Lower lobe of right lung (tissue), 2 donors: ENCODE measurements around the gene RPRML. TPM values are rescaled to one million over a fixed set of nuclear protein-coding genes. Genes with fewer than 3 reads are reported as not detected.

Experiments
- ATAC-seq, 2 donors: fragments of 200-7000 bp; cut with Tn5 transposase; one replicate each; pipeline ENCODE4 v1.9.1; 2020 to 2022; ENCODE audit warnings: mild to moderate bottlenecking in 2 of 2, moderate library complexity in 2 of 2
- DNase-seq: peaks from one replicate; pipeline ENCODE4 v3.0.0-alpha.2; 2020
- H3K27ac ChIP-seq: fragments of 200-600 bp; one replicate; pipeline ENCODE4 v1.8.0; 2022
- H3K27me3 ChIP-seq: fragments of 200-600 bp; one replicate; pipeline ENCODE4 v1.8.0; 2022; ENCODE audit warnings: low read depth
- H3K36me3 ChIP-seq: fragments of 200-600 bp; one replicate; pipeline ENCODE4 v1.8.0; 2022; ENCODE audit warnings: mild to moderate bottlenecking
- H3K4me1 ChIP-seq: fragments of 200-600 bp; one replicate; pipeline ENCODE4 v1.8.0; 2022
- H3K4me3 ChIP-seq: fragments of 200-600 bp; one replicate; pipeline ENCODE4 v1.8.0; 2022; ENCODE audit warnings: mild to moderate bottlenecking
- H3K9me3 ChIP-seq: fragments of 200-600 bp; one replicate; pipeline ENCODE4 v1.8.0; 2022
- intact Hi-C: fragments of 100-400 bp; cut with DNase I; formaldehyde crosslinking; loops from one replicate; pipeline ENCODE4 v1.11.0; 2022
- total RNA-seq: library from RNA; stranded (reverse); fragmentation: NEBNext Ultra II Directional; extraction: Animal tissue kit (Norgen Biotek cat#: 25700); gene quantifications from one replicate; pipeline ENCODE4 v1.2.1, GENCODE V29; 2021
- TF ChIP-seq, protein P1 (sequence below): fragments of 200-600 bp; IDR thresholded peaks from one replicate; pipeline ENCODE4 v1.8.0; 2022; ENCODE audit warnings: antibody characterized with exemption, mild to moderate bottlenecking
- donor health status: DM: no; HTN: yes; CAD: no; lungs with severe emphysema.

The RPRML gene
- total RNA-seq, 1 donor from 2014 or later, result not detected

DNA sequence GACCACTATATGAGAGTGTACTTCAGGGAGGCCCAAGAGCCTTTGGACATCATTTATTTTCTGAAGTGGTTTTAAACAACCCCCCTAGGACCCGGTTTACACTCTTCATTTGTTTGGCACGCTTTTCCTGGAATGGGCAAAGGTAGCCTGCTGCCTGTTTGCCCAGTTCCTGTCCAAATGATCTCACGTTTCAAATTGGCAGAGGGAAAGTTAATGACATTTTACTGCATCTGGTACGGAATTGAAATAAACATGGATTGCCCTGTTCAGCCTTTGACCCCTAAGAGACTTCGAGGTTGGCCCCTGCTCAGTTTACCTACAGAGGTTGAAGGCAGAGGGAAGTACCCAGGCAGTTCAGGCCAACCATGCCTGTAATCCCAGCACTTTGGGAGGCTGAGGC lies 5.8 kb upstream of the RPRML start:
- Histone ChIP-seq H3K4me3 (no peak overlapping the region), H3K27ac (no peak overlapping the region), H3K9me3 (no peaks in the 10 kb centered on the region), H3K36me3 (no peaks in the 10 kb centered on the region), H3K27me3 (peaks cover 5% of the 10 kb centered on the region), H3K4me1 (no peaks in the 10 kb centered on the region)
- TF ChIP-seq, protein P1, sequence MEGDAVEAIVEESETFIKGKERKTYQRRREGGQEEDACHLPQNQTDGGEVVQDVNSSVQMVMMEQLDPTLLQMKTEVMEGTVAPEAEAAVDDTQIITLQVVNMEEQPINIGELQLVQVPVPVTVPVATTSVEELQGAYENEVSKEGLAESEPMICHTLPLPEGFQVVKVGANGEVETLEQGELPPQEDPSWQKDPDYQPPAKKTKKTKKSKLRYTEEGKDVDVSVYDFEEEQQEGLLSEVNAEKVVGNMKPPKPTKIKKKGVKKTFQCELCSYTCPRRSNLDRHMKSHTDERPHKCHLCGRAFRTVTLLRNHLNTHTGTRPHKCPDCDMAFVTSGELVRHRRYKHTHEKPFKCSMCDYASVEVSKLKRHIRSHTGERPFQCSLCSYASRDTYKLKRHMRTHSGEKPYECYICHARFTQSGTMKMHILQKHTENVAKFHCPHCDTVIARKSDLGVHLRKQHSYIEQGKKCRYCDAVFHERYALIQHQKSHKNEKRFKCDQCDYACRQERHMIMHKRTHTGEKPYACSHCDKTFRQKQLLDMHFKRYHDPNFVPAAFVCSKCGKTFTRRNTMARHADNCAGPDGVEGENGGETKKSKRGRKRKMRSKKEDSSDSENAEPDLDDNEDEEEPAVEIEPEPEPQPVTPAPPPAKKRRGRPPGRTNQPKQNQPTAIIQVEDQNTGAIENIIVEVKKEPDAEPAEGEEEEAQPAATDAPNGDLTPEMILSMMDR, result no peak
- DNase-seq (no peak), ATAC-seq (no peak)
- intact Hi-C loops, result no loop called here

DNA sequence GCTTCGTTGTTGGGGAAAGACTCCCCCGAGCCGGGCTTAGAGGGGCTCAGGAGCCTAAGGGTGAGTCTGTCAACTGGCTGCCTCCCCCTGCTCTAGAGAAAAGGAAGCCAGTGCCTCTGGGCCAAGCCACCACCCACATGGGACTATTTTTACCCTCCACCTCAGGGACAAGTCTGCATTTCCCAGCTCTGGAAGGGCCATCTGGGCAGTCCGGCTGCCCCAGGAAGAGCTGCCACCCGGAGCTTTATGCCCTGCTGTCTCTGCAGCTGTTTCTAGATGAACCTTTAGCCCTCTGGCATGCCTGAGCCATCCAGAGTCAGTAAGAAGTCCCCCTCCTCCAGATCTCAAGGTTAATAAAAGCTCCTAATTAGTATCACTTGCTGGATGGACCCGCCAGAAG lies 5.3 kb upstream of the RPRML start:
- intact Hi-C loops, result no loop called here
- DNase-seq (no peak), ATAC-seq (no peak)
- Histone ChIP-seq H3K36me3 (no peaks in the 10 kb centered on the region), H3K4me1 (peaks cover 4% of the 10 kb centered on the region), H3K9me3 (no peaks in the 10 kb centered on the region), H3K27me3 (peaks cover 10% of the 10 kb centered on the region), H3K4me3 (no peak overlapping the region), H3K27ac (no peak overlapping the region)
- TF ChIP-seq, protein P1, result no peak

- Histone ChIP-seq H3K36me3 (no peaks in the 10 kb centered on the region), H3K9me3 (no peaks in the 10 kb centered on the region), H3K27me3 (peaks cover 16% of the 10 kb centered on the region), H3K27ac (no peak overlapping the region), H3K4me1 (peaks cover 10% of the 10 kb centered on the region), H3K4me3 (no peak overlapping the region)
- intact Hi-C loops, result no loop called here
- DNase-seq, result no peak
- ATAC-seq, result no peak
- TF ChIP-seq, protein P1, result no peak
Measured at GRCh38 chr17:46983782-46984181, 4.7 kb upstream of the RPRML start.

DNA sequence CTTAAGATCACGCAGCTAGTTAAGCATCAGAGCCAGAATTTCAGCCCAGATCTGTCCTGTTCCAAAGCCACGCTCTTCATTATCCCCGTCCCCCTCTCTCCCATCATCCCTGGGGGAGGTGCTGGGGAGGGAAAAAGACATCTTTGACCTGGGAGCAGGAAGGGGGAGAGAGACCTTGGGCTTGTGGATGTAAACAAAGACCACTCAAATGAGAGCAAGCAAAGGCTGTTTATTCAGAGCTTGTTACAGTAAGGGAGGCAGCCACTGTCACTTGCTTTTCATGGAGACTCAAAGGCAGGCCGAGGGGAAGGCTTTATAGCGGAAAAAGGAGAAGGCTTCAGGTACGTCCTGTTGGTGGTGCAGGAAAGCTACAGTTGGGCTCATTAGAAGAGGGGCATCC lies 3.5 kb upstream of the RPRML start:
- DNase-seq (no peak), ATAC-seq (no peak)
- TF ChIP-seq, protein P1, result no peak
- Histone ChIP-seq H3K9me3 (no peaks in the 10 kb centered on the region), H3K27ac (no peak overlapping the region), H3K4me3 (no peak overlapping the region), H3K4me1 (peaks cover 20% of the 10 kb centered on the region), H3K27me3 (peaks cover 28% of the 10 kb centered on the region), H3K36me3 (no peaks in the 10 kb centered on the region)
- intact Hi-C loops, result no loop called here

GRCh38 chr17:46978489-46979146 lies 435 bp downstream of the RPRML start:
- Histone ChIP-seq H3K9me3 (no peaks in the 10 kb centered on the region), H3K4me1 (peaks cover 20% of the 10 kb centered on the region), H3K27me3 (peaks cover 42% of the 10 kb centered on the region), H3K4me3 (peak overlapping the region; percentile 61), H3K27ac (no peak overlapping the region), H3K36me3 (no peaks in the 10 kb centered on the region)
- TF ChIP-seq, protein P1, result no peak
- intact Hi-C loops, result no loop called here
- ATAC-seq, result peak; percentile 22 to 23
- DNase-seq, result no peak
